ENCODE measurements around the gene ATP6V0A4.
"Not testable (repeated sequence)": the region's sequence is repeated elsewhere in the genome, so short reads cannot be mapped to it uniquely, and the experiment has no call there.

ATP6V0A4 gene

GRCh38 chr7:138697535-138698182, 100.3 kb downstream of the ATP6V0A4 start:
- no peak for DNase-seq

- not testable (repeated sequence) for DNase-seq
Observed at GRCh38 chr7:138695776-138696175, 102.2 kb downstream of the ATP6V0A4 start.

DNA sequence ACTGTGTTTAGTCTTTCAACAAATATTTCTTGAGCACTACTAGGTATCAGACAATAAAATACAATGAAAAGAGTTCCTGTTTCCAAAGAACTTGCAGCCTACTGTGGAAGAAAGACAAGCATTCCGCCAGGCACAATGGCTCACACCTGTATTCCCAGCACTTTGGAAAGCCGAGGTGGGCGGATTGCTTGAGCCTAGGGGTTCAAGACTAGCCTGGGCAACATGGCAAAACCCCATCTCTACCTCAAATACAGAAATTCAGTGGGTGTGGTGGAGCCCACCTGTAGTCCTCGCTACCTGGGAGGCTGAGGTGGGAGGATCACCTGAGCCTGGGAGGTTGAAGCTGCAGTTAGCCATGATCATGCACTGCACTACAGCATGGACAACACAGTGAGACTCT, 102.9 kb downstream of the ATP6V0A4 start:
- DNase-seq: no peak

GRCh38 chr7:138691178-138691577, 106.8 kb downstream of the ATP6V0A4 start:
- no peak for DNase-seq

- no peak for DNase-seq
Observed at GRCh38 chr7:138690495-138690894, 107.5 kb downstream of the ATP6V0A4 start.

- DNase-seq: peak; percentile 39
Observed at GRCh38 chr7:138688037-138688436, 110.0 kb downstream of the ATP6V0A4 start.

GRCh38 chr7:138684340-138684739, 113.7 kb downstream of the ATP6V0A4 start:
- DNase-seq: no peak

- DNase-seq: no peak
Observed at GRCh38 chr7:138679793-138680192, 118.2 kb downstream of the ATP6V0A4 start.

DNA sequence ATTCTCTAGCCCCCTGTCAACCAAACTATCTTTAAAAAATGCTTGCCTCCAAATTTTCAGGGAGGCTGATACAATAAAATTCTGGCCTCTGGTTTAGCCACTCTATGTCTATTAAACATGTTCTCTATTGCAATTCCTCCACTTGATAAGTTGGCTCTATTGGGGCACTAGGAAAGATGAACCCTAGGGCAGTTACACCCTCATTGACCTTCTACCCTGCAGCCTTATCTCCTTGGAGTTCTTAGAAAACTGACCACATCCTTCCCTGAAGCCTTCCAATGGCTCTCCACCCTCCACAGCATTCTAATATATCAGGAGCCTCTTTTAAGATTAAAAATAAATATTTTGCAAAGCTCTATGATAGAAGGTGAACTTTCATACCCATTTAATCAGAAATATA, 127.4 kb downstream of the ATP6V0A4 start:
- DNase-seq: no peak

DNA sequence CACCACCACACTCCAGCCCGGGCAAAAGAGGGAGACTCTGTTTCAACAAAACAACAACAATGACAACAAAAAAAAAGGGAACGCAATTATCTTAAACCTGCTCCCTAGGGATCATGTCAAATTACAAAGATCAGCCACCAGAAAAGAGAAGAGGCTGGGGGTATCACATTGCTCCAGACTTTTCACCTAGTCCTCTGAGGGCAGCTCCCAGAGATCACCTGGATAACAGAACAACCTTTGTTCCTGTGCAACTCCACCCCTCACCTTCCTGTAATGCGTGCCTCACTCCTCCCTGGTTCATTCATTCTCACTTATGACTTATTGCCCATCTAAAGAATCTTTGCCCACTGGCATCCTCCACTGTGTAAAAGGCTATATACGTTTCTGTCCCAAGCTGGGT, 128.6 kb downstream of the ATP6V0A4 start:
- no peak for DNase-seq

DNA sequence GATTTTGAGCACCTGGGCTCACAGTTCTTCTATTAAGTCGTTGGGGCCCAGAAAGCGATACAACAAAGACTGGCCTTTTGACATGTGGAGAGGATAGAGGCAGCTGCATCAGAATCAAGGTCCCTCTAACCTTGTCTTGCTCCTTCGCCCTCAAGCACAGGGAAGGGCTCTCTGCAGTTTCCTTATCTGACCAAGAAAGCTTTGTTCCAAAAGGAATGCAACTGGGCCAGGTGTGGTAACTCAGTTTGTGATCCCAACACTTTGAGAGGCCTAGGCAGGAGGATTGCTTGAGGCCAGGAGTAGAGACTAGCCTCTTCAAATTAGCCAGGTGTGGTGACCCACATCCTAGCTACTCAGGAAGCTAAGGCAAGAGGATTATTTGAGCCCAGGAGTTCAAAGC, 129.1 kb downstream of the ATP6V0A4 start:
- DNase-seq: no peak

DNA sequence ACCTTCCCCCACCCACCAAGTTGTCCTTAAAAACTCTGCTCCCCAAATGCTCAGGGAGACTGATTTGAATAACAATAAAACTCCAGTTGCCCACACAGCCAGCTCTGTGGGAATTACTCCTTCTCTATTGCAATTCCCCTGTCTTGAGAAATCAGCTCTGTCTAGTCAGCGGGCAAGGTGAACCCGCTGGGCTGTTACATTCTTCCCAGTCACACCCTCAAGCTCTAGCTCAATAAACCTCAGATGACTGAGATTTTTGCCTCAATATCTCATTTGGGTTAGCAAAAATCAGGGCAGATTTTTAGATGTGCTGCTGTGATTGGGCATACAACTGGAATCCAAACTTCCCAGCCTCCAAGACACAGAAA, 129.8 kb downstream of the ATP6V0A4 start:
- no peak for DNase-seq

- DNase-seq: no peak
Observed at GRCh38 chr7:138667535-138668228, 130.3 kb downstream of the ATP6V0A4 start.

DNA sequence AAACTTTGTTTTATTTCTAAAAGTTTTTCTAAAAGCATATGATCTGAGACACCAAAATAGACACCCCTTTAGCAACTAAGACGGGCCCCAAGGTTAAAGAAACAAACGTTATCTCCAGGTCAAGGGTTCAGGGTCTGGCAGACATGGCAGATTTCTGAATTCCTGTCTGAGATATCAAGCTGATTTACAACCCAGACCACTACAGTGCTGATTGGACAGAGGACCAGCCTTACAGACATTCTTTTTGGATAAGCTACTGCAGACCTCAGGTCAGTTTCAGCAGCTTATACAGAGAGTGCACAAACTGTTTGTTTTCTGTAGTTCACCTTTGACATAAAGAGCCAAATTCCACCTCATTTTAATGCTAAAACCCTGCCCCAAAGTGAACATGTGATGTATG, 131.6 kb downstream of the ATP6V0A4 start:
- no peak for DNase-seq

- DNase-seq: no peak
Observed at GRCh38 chr7:138665669-138666140, 132.3 kb downstream of the ATP6V0A4 start.

DNA sequence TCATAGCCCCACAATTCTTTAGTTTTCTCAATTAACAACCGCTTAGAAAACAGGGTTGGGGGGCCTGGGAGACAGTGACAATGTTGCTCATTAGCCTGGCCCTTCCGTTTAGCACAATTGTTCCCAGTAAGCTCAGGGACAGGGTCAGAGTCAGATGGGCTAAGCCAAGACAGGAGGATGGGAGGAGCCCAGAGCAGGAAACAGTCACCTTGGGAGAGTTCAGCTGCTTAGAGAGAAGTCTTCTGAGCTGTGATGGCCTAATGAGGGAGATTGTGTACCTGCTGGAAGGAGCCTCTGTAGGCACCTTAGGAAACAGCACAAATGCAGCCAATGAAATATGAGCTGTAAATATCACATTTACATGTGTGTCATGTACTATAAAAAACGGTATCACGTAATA, 132.7 kb downstream of the ATP6V0A4 start:
- no peak for DNase-seq

- peak; percentile 25 for DNase-seq
Observed at GRCh38 chr7:138663725-138664710, 134.0 kb downstream of the ATP6V0A4 start.

GRCh38 chr7:138662991-138663320, 135.0 kb downstream of the ATP6V0A4 start:
- DNase-seq: no peak

DNA sequence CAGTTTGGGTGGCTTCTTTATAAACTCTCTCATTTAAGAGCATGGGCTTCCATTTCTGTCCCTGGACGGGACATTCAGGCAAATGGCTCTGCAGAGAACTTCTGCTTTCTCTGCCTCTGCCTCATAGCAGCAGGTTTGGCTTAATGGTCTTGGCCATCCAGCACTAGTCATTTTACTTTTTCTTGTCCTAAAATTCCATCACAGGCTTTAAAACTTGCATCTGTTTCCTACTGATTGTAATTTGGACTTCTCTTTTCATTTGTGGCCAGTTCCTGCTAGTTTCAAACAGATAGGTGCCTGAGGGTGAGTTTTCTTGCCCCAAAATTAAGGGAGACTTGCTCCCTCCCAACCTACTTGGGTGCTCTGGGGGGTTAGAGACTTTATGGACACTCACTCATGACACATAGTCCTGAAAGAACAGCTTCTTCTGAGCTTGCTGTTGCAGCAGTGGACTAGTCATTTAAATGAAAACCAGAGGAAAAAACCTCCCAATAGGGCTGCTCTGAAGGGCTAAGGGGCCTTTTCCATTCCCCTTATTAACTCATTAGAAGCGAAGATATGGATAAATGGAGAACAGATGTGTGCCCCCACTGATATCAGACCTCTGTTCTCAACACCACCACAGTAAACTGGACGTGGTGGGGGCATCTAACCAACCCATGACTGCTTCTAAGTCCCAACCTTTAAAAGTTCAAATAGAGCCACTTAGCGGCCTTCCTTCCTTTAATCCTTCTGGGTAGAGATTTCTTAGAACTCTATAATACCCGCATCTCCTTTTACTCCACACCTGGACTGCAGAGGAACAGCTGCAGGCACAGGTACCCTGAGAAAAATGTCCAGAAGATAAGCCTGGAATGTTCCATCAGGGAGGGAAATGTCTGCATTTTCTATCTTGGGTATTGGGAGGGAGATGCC, 135.7 kb downstream of the ATP6V0A4 start:
- no peak for DNase-seq

DNA sequence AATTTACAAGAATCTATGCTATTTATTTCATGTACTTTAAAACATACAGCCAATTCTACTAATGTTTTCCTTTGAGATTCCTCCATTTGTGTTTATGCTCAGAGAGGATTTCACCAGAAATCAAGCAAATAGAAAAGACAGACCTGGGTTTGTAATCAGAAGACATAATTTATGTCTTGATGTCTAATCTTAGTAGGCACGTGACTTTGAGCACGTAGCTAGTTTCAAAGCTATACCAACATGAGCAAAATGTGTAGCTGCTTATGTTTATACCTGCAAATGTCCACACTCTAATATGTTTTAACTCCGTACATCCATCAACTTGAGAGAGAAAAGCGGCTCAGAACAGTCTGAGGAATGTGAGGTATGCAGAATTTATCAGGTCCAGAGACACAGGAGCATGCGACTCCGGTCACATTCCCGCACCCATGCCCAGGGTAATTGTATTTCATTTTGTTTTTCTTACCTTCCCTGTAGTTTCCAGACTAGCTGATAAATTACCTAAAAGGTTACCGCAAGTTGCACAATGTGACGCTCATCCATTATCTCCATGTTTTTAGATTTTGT, 136.8 kb downstream of the ATP6V0A4 start:
- DNase-seq: no peak

GRCh38 chr7:138658889-138659288, 139.1 kb downstream of the ATP6V0A4 start:
- no peak for DNase-seq

DNA sequence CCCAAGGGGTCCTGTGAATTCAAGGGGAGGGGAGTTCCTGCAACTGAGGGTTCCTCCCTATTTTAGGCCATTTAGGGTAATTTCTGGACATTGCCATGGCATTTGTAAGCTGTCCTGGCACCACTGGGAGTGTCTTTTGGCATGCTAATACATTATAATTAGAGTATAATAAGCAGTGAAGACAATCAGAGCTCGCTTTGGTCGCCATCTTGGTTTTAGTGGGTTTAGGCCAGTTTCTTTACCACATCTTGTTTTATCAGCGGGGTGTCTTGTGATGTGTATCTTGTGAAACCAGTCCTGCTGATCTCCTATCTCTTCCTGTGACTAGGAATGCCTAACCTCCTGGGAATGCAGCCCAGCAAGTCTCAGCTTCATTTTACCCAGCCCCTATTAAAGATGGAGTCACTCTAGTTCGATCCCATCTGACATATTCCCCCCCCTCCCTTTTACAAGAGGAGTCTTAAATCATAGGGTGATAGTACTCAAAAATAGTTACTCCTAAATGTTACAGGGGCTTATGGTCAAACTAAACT, 140.1 kb downstream of the ATP6V0A4 start:
- no peak for DNase-seq
